ENCODE measurements around the gene PARS2. TPM values are rescaled to one million over a fixed set of nuclear protein-coding genes. Genes with fewer than 3 reads are reported as not detected.

PARS2 gene
- total and polyA plus RNA-seq, 2 of the 4 experiments (the other 2 are of a cell fraction), result 3.4 to 6.3 TPM

GRCh38 chr1:54744696-54745095 is 19.6 kb downstream of the PARS2 start:
- dilution Hi-C loops (cut with HindIII; ENCODE audit: low sequenced_read_pairs, unreplicated experiment) (no loop called here), intact Hi-C loops (cut with micrococcal nuclease) (no loop called here), in situ Hi-C loops (cut with MboI; ENCODE audit: low sequenced_read_pairs) (no loop called here)
- Histone ChIP-seq H4K8ac (ENCODE audit: low read depth in 2 of 2, low read length in 2 of 2) (no peak overlapping the region), H2AK5ac (ENCODE audit: low read depth, low read length) (no peak overlapping the region), H3K56ac (ENCODE audit: extremely low read depth, insufficient read depth, low read length) (no peak overlapping the region), H3K4me1 (ENCODE audit: control insufficient read depth, insufficient read depth, low read length) (no peaks in the 10 kb centered on the region; the same call in 1 of the 2 replicates), H3K4me2 (ENCODE audit: low read depth, low read length) (no peak overlapping the region), H3K23ac (ENCODE audit: low read depth, low read length) (no peak overlapping the region), H2AK9ac (replicated peaks; ENCODE audit: low read depth, low read length, poor library complexity) (no peak overlapping the region), H4K20me1 (ENCODE audit: insufficient read depth, low read length) (0 out of 2 replicates have a peak, but pooled peaks cover 3% of the 10 kb centered on the region), H2AFZ (replicated peaks; ENCODE audit: low read length, poor library complexity) (no peak overlapping the region), H3K9me3 (ENCODE audit: control insufficient read depth, insufficient read depth, low read length) (no peaks in the 10 kb centered on the region), H3K79me1 (ENCODE audit: low read depth in 1 of 2, low read length in 2 of 2) (0 out of 4 replicates have a peak, but pooled peaks cover 0 to 3% of the 10 kb centered on the region in 2 experiments), H4K5ac (ENCODE audit: low read depth, low read length) (no peak overlapping the region), H2BK120ac (ENCODE audit: low read depth, low read length) (no peak overlapping the region), H4K91ac (ENCODE audit: insufficient read depth, low read depth, low read length) (no peak overlapping the region), H2BK15ac (ENCODE audit: low read depth, low read length) (no peak overlapping the region), H3K27me3 (ENCODE audit: control insufficient read depth, insufficient read depth, low read length) (peaks cover 5% of the 10 kb centered on the region; the same call in 1 of the 2 replicates), H3K14ac (replicated peaks; ENCODE audit: low read depth, low read length) (no peak overlapping the region), H3K4ac (ENCODE audit: low read depth, low read length) (no peak overlapping the region), H2BK5ac (ENCODE audit: low read depth, low read length, poor library complexity, severe bottlenecking) (no peak overlapping the region), H3K18ac (ENCODE audit: low read depth, low read length) (no peak overlapping the region), H3K27ac (ENCODE audit: insufficient read depth, low read length) (no peak overlapping the region), H3K9ac (ENCODE audit: low read depth, low read length) (no peak overlapping the region), H2BK20ac (ENCODE audit: low read depth, low read length) (no peak overlapping the region), H3K36me3 (ENCODE audit: control insufficient read depth, insufficient read depth, low read length) (peaks cover 20% of the 10 kb centered on the region), H3K9me1 (ENCODE audit: insufficient read depth, low read length) (no peaks in the 10 kb centered on the region), H3K4me3 (ENCODE audit: insufficient read depth, low read depth, low read length) (no peak overlapping the region)
- TF ChIP-seq RAD21 (IDR thresholded peaks at IDR 0.05; ENCODE audit: low read length), result no peak
- TF ChIP-seq, protein P1, sequence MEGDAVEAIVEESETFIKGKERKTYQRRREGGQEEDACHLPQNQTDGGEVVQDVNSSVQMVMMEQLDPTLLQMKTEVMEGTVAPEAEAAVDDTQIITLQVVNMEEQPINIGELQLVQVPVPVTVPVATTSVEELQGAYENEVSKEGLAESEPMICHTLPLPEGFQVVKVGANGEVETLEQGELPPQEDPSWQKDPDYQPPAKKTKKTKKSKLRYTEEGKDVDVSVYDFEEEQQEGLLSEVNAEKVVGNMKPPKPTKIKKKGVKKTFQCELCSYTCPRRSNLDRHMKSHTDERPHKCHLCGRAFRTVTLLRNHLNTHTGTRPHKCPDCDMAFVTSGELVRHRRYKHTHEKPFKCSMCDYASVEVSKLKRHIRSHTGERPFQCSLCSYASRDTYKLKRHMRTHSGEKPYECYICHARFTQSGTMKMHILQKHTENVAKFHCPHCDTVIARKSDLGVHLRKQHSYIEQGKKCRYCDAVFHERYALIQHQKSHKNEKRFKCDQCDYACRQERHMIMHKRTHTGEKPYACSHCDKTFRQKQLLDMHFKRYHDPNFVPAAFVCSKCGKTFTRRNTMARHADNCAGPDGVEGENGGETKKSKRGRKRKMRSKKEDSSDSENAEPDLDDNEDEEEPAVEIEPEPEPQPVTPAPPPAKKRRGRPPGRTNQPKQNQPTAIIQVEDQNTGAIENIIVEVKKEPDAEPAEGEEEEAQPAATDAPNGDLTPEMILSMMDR (conservative IDR thresholded peaks at IDR 0.05; ENCODE audit: low read depth, low read length), result no peak
- no peak for TF ChIP-seq SMC3 (IDR thresholded peaks at IDR 0.05; ENCODE audit: low read depth, low read length)
- no peak for TF ChIP-seq MAZ (IDR thresholded peaks at IDR 0.05; ENCODE audit: borderline replicate concordance, low read depth, low read length)
- TF ChIP-seq MAFK (IDR thresholded peaks at IDR 0.05; ENCODE audit: low read depth, low read length), result no peak
- TF ChIP-seq MXI1 (IDR thresholded peaks at IDR 0.05; ENCODE audit: borderline replicate concordance, low read depth, low read length), result no peak
- no peak for TF ChIP-seq FOS (IDR thresholded peaks at IDR 0.05; ENCODE audit: low read depth, low read length)
- no peak for TF ChIP-seq RCOR1 (IDR thresholded peaks at IDR 0.05; ENCODE audit: insufficient replicate concordance, low read length)
- no peak for TF ChIP-seq ELK1 (IDR thresholded peaks at IDR 0.05; ENCODE audit: borderline replicate concordance, low read depth, low read length)
- TF ChIP-seq CEBPB (IDR thresholded peaks at IDR 0.05; ENCODE audit: low read depth, low read length), result no peak
- no peak for TF ChIP-seq CHD1 (IDR thresholded peaks at IDR 0.05; ENCODE audit: low read depth, low read length)
- no peak for TF ChIP-seq POLR2A (IDR thresholded peaks at IDR 0.05; ENCODE audit: low read depth, low read length)
- TF ChIP-seq RFX5 (IDR thresholded peaks at IDR 0.05; ENCODE audit: low read depth, low read length), result no peak
- TF ChIP-seq NFE2L2 (IDR thresholded peaks at IDR 0.05; ENCODE audit: low read depth, low read length), result no peak
- TF ChIP-seq USF2 (IDR thresholded peaks at IDR 0.05; ENCODE audit: low read depth, low read length), result no peak
- TF ChIP-seq BHLHE40 (IDR thresholded peaks at IDR 0.05; ENCODE audit: low read depth, low read length), result no peak
- POLR2A ChIA-PET (ENCODE audit: unreplicated experiment), result no interaction called here
- CTCF ChIA-PET, result interaction anchor here (0.5 kb wide), 1 partner anchor 20 kb away, joined by 3 read pairs; no protein-coding TSS in a partner anchor
- ATAC-seq (ENCODE audit: low read depth), result no peak
- BruUV-seq (replicated peaks), result no TSS peak
- no peak for DNase-seq
- WGBS, 2 experiments (ENCODE audit: extremely low coverage in 2 of 2, insufficient read length in 1 of 2), result no CpG with 5 or more reads among the region's 3 CpGs
